Esophagus muscularis mucosa (tissue), 3 donors: ENCODE data around the gene MAGEF1.

Source experiments
- CTCF ChIP-seq, 3 experiments: fragments of 200-600 bp in 2 of 3; fragments of 450-650 bp in 1 of 3; sonication (generic) in 2 of 3; IDR thresholded peaks; one replicate each; pipeline ENCODE4 v1.5.1; 2017 to 2019; ENCODE audit warnings: antibody characterized with exemption in 3 of 3, mild to moderate bottlenecking in 2 of 3, moderate library complexity in 1 of 3
- POLR2A ChIP-seq: fragments of 450-650 bp; IDR thresholded peaks from one replicate; pipeline ENCODE4 v1.6.1; 2017; ENCODE audit warnings: antibody characterized with exemption, moderate library complexity, mild to moderate bottlenecking, low read depth

- TF ChIP-seq POLR2A (no peak), CTCF (IDR thresholded peaks at IDR 0.05) (no peak)
These were observed 33.4 kb downstream of the MAGEF1 start for GRCh38 chr3:184678317-184679055.
